K562 (cell line): ENCODE results near the gene CLP1. TPM values are rescaled to one million over a fixed set of nuclear protein-coding genes. Genes with fewer than 3 reads are reported as not detected.
A peak's percentile ranks its signal among the peaks of the same experiment; 100 is the strongest.

Experiments used
- ATAC-seq: fragments of 200-7000 bp; cut with Tn5 transposase; 3 replicates; pipeline ENCODE4 v1.9.1; 2020; ENCODE audit warnings: moderate library complexity
- BruUV-seq: library from RNA; stranded (reverse); fragments of 400-500 nt; replicated peaks from 2 replicates; lab custom pipeline; 2021; lab: Mats Ljungman, UMichigan
- CTCF ChIA-PET: fragments of 300-600 bp; formaldehyde crosslinking; extraction: SDS; loops from one replicate; lab custom pipeline; 2021; ENCODE audit warnings: low intra/inter-chr PET ratio; lab: Yijun Ruan, JAX
- POLR2A ChIA-PET: fragments of 300-600, 350-650 bp; sonication (Branson Sonifier 250); formaldehyde crosslinking; extraction: SDS; loops from one replicate; lab custom pipeline; 2021; ENCODE audit warnings: antibody characterized with exemption, inconsistent platforms; lab: Yijun Ruan, JAX
- DNase-seq, 4 experiments: peaks; one replicate each; pipeline versions ENCODE4 v3.0.0 to v3.0.0-alpha.2; 2011 to 2018; ENCODE audit warnings: low spot score in 3 of 4, mixed read lengths in 3 of 4; ENCODE audit errors: extremely low read depth in 1 of 4
- FAIRE-seq: peaks from 2 replicates; lab custom pipeline; 2011; peaks lifted over from hg19 to GRCh38; lab: Jason Lieb, UNC
- H2AFZ ChIP-seq: 2 replicates; pipeline ENCODE4 v1.6.0; 2011; ENCODE audit warnings: low read depth, low read length, control low read depth, inconsistent platforms
- H3K27ac ChIP-seq: fragments of 200-600 bp; 3 replicates; pipeline ENCODE4 v1.8.0; 2011; ENCODE audit warnings: low read depth, mild to moderate bottlenecking, control low read depth, inconsistent platforms, low read length, moderate library complexity, mixed read lengths; ENCODE audit errors: extremely low read depth
- H3K27me3 ChIP-seq, 2 experiments: fragments of 300-600 bp in 1 of 2; 2 replicates in 1 of 2; 3 replicates in 1 of 2; pipeline versions ENCODE4 v1.6.0 to v1.8.0; 2011; ENCODE audit warnings: inconsistent platforms in 2 of 2, low read length in 2 of 2, mild to moderate bottlenecking in 1 of 2, mixed read lengths in 1 of 2, moderate library complexity in 1 of 2; ENCODE audit not compliant: control insufficient read depth in 2 of 2, insufficient read depth in 2 of 2
- H3K36me3 ChIP-seq: fragments of 300-600 bp; 3 replicates; pipeline ENCODE4 v1.8.0; 2011; ENCODE audit warnings: mild to moderate bottlenecking, low read length, inconsistent platforms; ENCODE audit not compliant: control insufficient read depth, insufficient read depth
- H3K4me1 ChIP-seq, 2 experiments: fragments of 200-600 bp in 1 of 2; replicated peaks in 1 of 2; 2 replicates in 1 of 2; 3 replicates in 1 of 2; pipeline versions ENCODE4 v1.5.1 to v1.8.0; 2011; ENCODE audit warnings: inconsistent platforms in 2 of 2, low read length in 2 of 2, mild to moderate bottlenecking in 1 of 2, mixed read lengths in 1 of 2, moderate library complexity in 1 of 2; ENCODE audit not compliant: control insufficient read depth in 2 of 2, insufficient read depth in 2 of 2
- H3K4me2 ChIP-seq: 2 replicates; pipeline ENCODE4 v1.6.1; 2011; ENCODE audit warnings: low read length, control low read depth, inconsistent platforms, mixed read lengths; ENCODE audit not compliant: insufficient read depth
- H3K4me3 ChIP-seq: fragments of 200-600 bp; sonication (generic), shearing (Covaris generic); 2 replicates; pipeline ENCODE4 v1.5.1; 2016; ENCODE audit warnings: control low read depth, inconsistent platforms
- H3K79me2 ChIP-seq: fragments of 200-600 bp; 3 replicates; pipeline ENCODE4 v1.8.0; 2011; ENCODE audit warnings: low read length, inconsistent platforms; ENCODE audit not compliant: control insufficient read depth, insufficient read depth
- H3K9ac ChIP-seq, 2 experiments: 2 replicates each; pipeline versions ENCODE4 v1.6.0 to v1.6.1; 2011; ENCODE audit warnings: low read depth in 2 of 2, low read length in 2 of 2, control low read depth in 1 of 2, inconsistent platforms in 1 of 2, mild to moderate bottlenecking in 1 of 2, mixed read lengths in 1 of 2; ENCODE audit not compliant: insufficient read depth in 1 of 2
- H3K9me1 ChIP-seq: one replicate; pipeline ENCODE4 v1.6.0; 2011; ENCODE audit warnings: inconsistent platforms, mild to moderate bottlenecking, low read length, moderate library complexity; ENCODE audit not compliant: control insufficient read depth, insufficient read depth
- H3K9me3 ChIP-seq: replicated peaks from 2 replicates; pipeline ENCODE4 v1.5.1; 2011; ENCODE audit warnings: low read depth, low read length, inconsistent platforms; ENCODE audit not compliant: control insufficient read depth, insufficient read depth
- H4K20me1 ChIP-seq: replicated peaks from 2 replicates; pipeline ENCODE4 v1.6.1; 2011; ENCODE audit warnings: low read length, inconsistent platforms, mixed read lengths; ENCODE audit not compliant: control insufficient read depth, insufficient read depth
- ATF1 ChIP-seq, 2 experiments: fragments of 450-650 bp in 1 of 2; IDR thresholded peaks; 2 replicates each; pipeline ENCODE4 v1.6.1; 2016; ENCODE audit warnings: missing compliant biosample characterization in 1 of 2, missing genetic modification characterization in 1 of 2
- WGBS: fragments of 100-300 bp; shearing (Covaris generic); methylation state at CpG from one replicate; pipeline ENCODE4 v1.1.6; 2016; ENCODE audit warnings: low coverage, mixed read lengths; ENCODE audit not compliant: insufficient coverage; ENCODE audit errors: missing lambda C conversion rate; 5-methylcytosine and 5-hydroxymethylcytosine counted together
- in situ Hi-C: fragments of 300-500 bp; cut with MboI; formaldehyde crosslinking; loops from 4 replicates; pipeline ENCODE4 v1.15.0; 2018; ENCODE audit warnings: inconsistent platforms, mixed read lengths
- intact Hi-C: fragments of 100-400 bp; cut with micrococcal nuclease; formaldehyde crosslinking; loops from 2 replicates; pipeline ENCODE4 v1.14.2; 2022
- polyA plus RNA-seq, 8 experiments: library from polyadenylated mRNA; depleted of rRNA in 4 of 8; stranded (reverse) in 5 of 8; unstranded in 3 of 8; fragments of >200 nt; fragmentation: Nextera tagmentation in 2 of 8; fragmentation: Illumina TruSeq in 1 of 8; extraction: Ambion mirVana in 2 of 8; extraction: Trizol in 1 of 8; gene quantifications; 2 replicates each; pipeline versions ENCODE4 v1.2.1 to v1.2.3, GENCODE V29; 2011 to 2014; ENCODE audit warnings: inconsistent platforms in 1 of 8, missing spikeins in 1 of 8
- total RNA-seq, 7 experiments: library from RNA; depleted of rRNA in 6 of 7; stranded (reverse); fragments of >200 nt in 6 of 7; fragmentation: Illumina TruSeq in 2 of 7; extraction: Trizol in 2 of 7; gene quantifications; 2 replicates each; pipeline versions ENCODE4 v1.2.1 to v1.2.3, GENCODE V29; 2011 to 2021; ENCODE audit warnings: low replicate concordance in 1 of 7
- TF ChIP-seq, protein P1 (sequence below): fragments of 250-450 bp; sonication (Bioruptor Pico); IDR thresholded peaks from 2 replicates; pipeline ENCODE4 v1.5.0; 2021
- TF ChIP-seq, protein P2 (sequence below): IDR thresholded peaks from 2 replicates; pipeline ENCODE4 v1.6.1; 2016; ENCODE audit warnings: missing genetic modification characterization, missing compliant biosample characterization

The CLP1 gene
- total and polyA plus RNA-seq, 9 of the 15 experiments (the other 6 are each of a cell fraction or from before 2014, with no cell fraction given), result 19.1 to 46.2 (median 27.8) TPM

DNA sequence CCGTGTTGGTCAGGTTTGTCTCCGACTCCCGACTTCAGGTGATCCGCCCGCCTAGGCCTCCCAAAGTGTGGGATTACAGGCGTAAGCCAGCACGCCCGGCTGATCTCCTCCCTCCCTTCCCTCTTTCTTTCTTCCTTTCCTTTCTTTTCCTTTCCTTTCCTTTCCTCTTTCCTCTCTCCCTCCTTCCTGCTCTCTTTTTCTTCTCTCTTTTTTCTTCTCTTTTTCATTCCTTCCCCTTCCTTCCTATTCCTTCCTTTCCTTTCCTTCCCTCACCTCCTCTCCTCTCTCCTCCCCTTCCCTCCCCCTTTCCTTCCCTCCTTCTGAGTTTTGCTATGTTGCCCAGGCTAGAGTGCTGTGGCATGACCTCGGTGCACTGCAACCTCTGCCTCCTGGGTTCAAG lies 6.4 kb downstream of the CLP1 start:
- DNase-seq (no peak), ATAC-seq (no peak), FAIRE-seq (no peak)
- H2AFZ ChIP-seq, result no peak overlapping the region
- H3K4me1 ChIP-seq, result peaks cover 5 to 6% of the 10 kb centered on the region in 2 experiments; a peak in 4 of 5 replicates
- TF ChIP-seq, protein P1, sequence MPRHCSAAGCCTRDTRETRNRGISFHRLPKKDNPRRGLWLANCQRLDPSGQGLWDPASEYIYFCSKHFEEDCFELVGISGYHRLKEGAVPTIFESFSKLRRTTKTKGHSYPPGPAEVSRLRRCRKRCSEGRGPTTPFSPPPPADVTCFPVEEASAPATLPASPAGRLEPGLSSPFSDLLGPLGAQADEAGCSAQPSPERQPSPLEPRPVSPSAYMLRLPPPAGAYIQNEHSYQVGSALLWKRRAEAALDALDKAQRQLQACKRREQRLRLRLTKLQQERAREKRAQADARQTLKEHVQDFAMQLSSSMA (CRISPR knock-in tag), result no peak
- TF ChIP-seq ATF1 (CRISPR knock-in tag; IDR thresholded peaks at IDR 0.05), result no peak
- TF ChIP-seq ATF1 (tag; IDR thresholded peaks at IDR 0.05), result no peak
- TF ChIP-seq, protein P2, sequence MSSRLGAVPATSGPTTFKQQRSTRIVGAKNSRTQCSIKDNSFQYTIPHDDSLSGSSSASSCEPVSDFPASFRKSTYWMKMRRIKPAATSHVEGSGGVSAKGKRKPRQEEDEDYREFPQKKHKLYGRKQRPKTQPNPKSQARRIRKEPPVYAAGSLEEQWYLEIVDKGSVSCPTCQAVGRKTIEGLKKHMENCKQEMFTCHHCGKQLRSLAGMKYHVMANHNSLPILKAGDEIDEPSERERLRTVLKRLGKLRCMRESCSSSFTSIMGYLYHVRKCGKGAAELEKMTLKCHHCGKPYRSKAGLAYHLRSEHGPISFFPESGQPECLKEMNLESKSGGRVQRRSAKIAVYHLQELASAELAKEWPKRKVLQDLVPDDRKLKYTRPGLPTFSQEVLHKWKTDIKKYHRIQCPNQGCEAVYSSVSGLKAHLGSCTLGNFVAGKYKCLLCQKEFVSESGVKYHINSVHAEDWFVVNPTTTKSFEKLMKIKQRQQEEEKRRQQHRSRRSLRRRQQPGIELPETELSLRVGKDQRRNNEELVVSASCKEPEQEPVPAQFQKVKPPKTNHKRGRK (tag), result peak; percentile 73
- in situ Hi-C loops (loop anchor here (10.0 to 25.0 kb wide), 2 partner anchors 141 to 848 kb away; partner anchors contain the start of gene OR5B21), intact Hi-C loops (loop anchor here (10.0 kb wide), 1 partner anchor 401 kb away; no protein-coding TSS in a partner anchor)
- H3K36me3 ChIP-seq, result peaks cover 34% of the 10 kb centered on the region; the same call in 2 of the 3 replicates
- H3K9me3 ChIP-seq, result no peaks in the 10 kb centered on the region
- no peak overlapping the region for H3K4me3 ChIP-seq
- WGBS, result 64% methylated on average over 5 of the region's 9 CpGs
- H3K27ac ChIP-seq, result no peak overlapping the region
- no peak overlapping the region for H3K4me2 ChIP-seq
- H3K9ac ChIP-seq, result no peak overlapping the region
- H3K79me2 ChIP-seq, result peaks cover 19% of the 10 kb centered on the region
- CTCF ChIA-PET, result no interaction called here
- no TSS peak for BruUV-seq
- POLR2A ChIA-PET, result no interaction called here
- H3K27me3 ChIP-seq, result no peaks in the 10 kb centered on the region
- no peaks in the 10 kb centered on the region for H3K9me1 ChIP-seq
- no peaks in the 10 kb centered on the region for H4K20me1 ChIP-seq
